Measurements from ENCODE around the gene SLC39A3. TPM values are rescaled to one million over a fixed set of nuclear protein-coding genes. Genes with fewer than 3 reads are reported as not detected.
A peak's percentile ranks its signal among the peaks of the same experiment; 100 is the strongest.

Gene SLC39A3
- total and polyA plus RNA-seq, 7 donors: 7.2 to 35.4 (median 17.1) TPM

DNA sequence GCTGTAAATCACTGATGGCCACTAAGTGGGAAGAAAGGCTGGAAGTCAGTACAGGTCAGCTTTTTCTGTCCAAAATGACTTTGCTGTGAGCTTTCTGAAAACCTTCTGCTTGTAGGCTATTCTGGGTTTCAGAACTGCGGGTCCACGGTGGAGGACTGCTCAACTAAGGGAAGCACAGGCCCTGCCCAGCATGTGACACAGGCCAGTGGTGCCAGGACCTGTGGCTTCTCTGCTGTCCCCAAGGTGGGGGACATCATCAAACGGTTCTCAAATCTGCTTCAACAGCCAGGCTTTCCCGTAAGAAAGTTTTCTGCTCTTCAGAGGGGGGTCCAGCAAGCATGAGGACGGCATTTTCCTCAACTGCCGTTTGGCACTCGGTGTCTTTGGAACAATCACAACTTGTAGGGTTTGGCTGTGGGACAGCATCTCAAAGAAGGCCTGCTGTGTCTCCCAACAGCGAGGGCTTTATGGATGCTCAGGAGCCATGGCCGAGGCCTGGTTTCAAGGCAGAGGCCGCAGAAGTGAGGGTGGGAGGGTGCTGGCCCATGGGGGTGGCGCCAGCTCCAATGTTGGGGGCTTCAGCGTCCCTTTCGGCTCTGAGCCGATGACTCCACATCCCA is 39.4 kb upstream of the SLC39A3 start:
- Histone ChIP-seq H3K27ac (peak overlapping the region in 3 of 4 donors; percentile 15 to 41 (median 40)), H3K36me3 (no peaks in the 10 kb centered on the region), H3K4me1 (peaks cover 0 to 66% (median 50%) of the 10 kb centered on the region in 4 donors), H3K27me3 (no peaks in the 10 kb centered on the region), H3K9me3 (no peaks in the 10 kb centered on the region), H3K4me3 (no peak overlapping the region)
- DNase-seq: no peak
- intact Hi-C loops (cut with DNase I): no loop called here
- TF ChIP-seq POLR2A (IDR thresholded peaks at IDR 0.05) (no peak), POLR2AphosphoS5 (IDR thresholded peaks at IDR 0.05) (no peak), EP300 (IDR thresholded peaks at IDR 0.05) (no peak)
- 84 to 85% methylated on average over 14 of the region's 14 CpGs for WGBS, 2 donors

DNA sequence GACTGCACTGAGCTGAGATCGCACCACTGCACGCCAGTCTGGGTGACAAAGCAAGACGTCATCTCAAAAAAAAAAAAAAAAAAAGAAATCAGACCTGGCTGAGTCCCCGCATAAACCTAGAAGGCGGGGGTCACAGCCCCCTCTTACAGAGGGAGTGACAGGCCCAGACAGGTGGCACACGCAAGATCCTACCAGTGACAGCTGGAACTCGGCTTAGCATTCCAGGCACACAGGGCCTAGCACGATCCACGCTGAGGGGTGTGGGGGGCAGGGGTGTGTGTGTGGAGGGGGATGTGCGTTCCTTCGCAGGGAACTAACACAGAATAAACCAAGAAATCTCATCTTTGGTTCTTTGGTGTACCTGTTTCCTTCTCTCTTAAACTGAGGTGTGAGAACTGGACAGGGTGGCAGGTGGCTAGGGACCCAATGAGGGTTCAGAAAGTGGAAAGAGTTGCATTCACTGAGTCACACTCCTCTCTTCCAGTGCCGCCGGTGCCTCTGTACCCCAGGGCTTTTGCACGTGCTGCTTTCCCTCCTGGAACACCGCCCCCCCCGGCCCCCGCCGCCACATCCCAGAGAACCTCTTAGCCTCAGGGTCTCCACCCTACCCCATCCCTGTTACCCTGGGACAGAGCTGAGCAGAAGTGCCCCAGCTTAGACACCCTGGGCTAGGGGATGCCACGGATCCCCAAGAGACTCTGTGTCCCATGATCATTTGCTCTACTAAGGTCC is 38.3 kb upstream of the SLC39A3 start:
- TF ChIP-seq, protein P1, sequence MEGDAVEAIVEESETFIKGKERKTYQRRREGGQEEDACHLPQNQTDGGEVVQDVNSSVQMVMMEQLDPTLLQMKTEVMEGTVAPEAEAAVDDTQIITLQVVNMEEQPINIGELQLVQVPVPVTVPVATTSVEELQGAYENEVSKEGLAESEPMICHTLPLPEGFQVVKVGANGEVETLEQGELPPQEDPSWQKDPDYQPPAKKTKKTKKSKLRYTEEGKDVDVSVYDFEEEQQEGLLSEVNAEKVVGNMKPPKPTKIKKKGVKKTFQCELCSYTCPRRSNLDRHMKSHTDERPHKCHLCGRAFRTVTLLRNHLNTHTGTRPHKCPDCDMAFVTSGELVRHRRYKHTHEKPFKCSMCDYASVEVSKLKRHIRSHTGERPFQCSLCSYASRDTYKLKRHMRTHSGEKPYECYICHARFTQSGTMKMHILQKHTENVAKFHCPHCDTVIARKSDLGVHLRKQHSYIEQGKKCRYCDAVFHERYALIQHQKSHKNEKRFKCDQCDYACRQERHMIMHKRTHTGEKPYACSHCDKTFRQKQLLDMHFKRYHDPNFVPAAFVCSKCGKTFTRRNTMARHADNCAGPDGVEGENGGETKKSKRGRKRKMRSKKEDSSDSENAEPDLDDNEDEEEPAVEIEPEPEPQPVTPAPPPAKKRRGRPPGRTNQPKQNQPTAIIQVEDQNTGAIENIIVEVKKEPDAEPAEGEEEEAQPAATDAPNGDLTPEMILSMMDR (IDR thresholded peaks at IDR 0.05): no peak
- TF ChIP-seq EP300 (IDR thresholded peaks at IDR 0.05) (no peak), POLR2A (IDR thresholded peaks at IDR 0.05) (no peak), POLR2AphosphoS5 (IDR thresholded peaks at IDR 0.05) (no peak)
- H3K36me3 ChIP-seq: no peaks in the 10 kb centered on the region
- intact Hi-C loops (cut with DNase I): no loop called here
- DNase-seq: no peak
- peak overlapping the region in 1 of 4 donors; percentile 40 for H3K27ac ChIP-seq
- H3K9me3 ChIP-seq: no peaks in the 10 kb centered on the region
- no peak overlapping the region for H3K4me3 ChIP-seq
- peaks cover 0 to 60% (median 44%) of the 10 kb centered on the region in 4 donors for H3K4me1 ChIP-seq
- H3K27me3 ChIP-seq: no peaks in the 10 kb centered on the region
- 90 to 93% methylated on average over 19 of the region's 19 CpGs for WGBS, 2 donors

DNA sequence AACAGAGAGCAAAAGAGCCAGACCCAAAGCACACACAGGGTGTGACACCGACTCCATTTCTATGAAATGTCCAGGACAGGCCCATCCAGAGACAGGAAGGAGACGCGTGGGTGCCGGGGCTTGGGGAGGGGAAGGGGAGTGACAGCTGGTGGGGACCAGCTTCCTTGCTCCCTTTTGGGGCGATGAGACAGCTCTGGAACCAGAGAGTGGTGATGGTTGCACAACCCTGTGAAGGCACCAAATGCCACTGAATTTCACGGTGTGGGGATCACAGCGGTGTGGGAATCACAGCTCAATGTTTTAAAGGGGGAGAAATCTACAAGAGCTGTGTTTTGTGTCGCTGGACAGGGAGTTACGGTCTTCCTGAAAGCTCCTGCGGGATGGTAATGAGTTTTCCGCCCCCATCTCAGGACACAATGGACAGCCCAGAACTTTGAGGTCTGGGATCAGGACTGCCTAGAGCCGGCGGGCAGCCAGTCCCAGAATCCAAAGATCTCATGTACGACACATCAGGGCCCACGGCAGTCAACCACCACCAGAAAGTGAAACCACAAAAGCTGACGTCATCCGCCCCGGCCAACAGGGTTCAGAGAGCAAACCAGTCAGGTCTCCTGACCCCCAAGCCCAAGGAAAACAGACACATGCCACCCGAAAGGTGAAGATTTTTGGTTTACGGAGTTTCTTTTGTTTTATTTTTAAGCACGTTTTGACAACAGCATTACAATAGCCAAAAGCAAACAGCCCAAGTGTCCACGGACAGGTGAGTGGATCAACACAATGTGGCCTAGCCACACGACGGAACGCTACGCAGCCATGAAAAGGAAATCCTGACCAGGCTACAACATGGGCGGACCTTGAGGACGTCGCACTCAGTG is 36.0 kb upstream of the SLC39A3 start:
- Histone ChIP-seq H3K27me3 (no peaks in the 10 kb centered on the region), H3K27ac (peak overlapping the region; percentile 48 to 70 (median 55)), H3K4me1 (peaks cover 0 to 61% (median 45%) of the 10 kb centered on the region in 4 donors), H3K9me3 (no peaks in the 10 kb centered on the region), H3K4me3 (peak overlapping the region in 1 of 4 donors; percentile 14), H3K36me3 (no peaks in the 10 kb centered on the region)
- DNase-seq: no peak
- TF ChIP-seq POLR2AphosphoS5 (IDR thresholded peaks at IDR 0.05) (no peak), POLR2A (IDR thresholded peaks at IDR 0.05) (no peak), EP300 (IDR thresholded peaks at IDR 0.05) (no peak)
- TF ChIP-seq, protein P1 (IDR thresholded peaks at IDR 0.05): no peak
- WGBS, 2 donors: 63 to 81% methylated on average over 29 of the region's 29 CpGs
- intact Hi-C loops (cut with DNase I): no loop called here

DNA sequence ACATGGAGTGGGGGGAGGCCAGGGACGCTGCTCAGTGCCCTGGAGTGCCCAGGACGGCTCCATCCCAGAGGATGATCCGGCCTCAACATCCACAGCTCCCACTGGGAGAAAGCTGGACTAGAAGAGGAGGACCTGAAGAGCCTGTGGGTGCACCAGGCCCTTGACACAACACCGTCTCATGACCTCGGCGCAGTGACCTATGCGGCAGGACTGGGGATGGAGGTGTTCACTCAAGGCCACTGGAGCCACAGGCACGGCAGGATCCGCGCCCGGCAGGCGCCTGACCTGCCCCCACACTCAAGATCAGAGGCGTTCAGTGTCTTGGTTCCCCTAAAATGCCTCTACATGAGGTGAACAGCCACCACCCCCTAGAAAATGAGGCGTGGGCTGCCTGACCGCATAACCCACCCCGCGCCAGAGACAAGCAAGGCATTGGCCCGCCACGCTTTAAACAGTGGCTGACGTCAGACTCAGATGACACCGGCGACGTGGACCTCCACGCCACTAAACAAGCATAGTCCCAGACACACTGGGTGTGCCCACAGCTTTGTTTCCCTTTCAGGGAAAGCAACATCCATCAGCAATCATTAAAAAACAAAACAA is 35.2 kb upstream of the SLC39A3 start:
- TF ChIP-seq POLR2AphosphoS5 (IDR thresholded peaks at IDR 0.05): no peak
- no peak for TF ChIP-seq EP300 (IDR thresholded peaks at IDR 0.05)
- TF ChIP-seq, protein P1 (IDR thresholded peaks at IDR 0.05): no peak
- H3K4me1 ChIP-seq: peaks cover 0 to 61% (median 47%) of the 10 kb centered on the region in 4 donors
- H3K36me3 ChIP-seq: no peaks in the 10 kb centered on the region
- no peaks in the 10 kb centered on the region for H3K9me3 ChIP-seq
- DNase-seq: no peak
- peak overlapping the region; percentile 48 to 70 (median 55) for H3K27ac ChIP-seq
- H3K4me3 ChIP-seq: no peak overlapping the region
- no peaks in the 10 kb centered on the region for H3K27me3 ChIP-seq
- intact Hi-C loops (cut with DNase I): no loop called here
- WGBS, 2 donors: 85 to 88% methylated on average over 24 of the region's 24 CpGs

Data from sigmoid colon (tissue), 7 donors.